DND-41 (cell line): ENCODE results near the gene KRT15.

ENCODE experiments used
- ATAC-seq: fragments of 200-7000 bp; cut with Tn5 transposase; 3 replicates; pipeline ENCODE4 v1.9.1; 2021; ENCODE audit warnings: low read depth; ENCODE audit not compliant: insufficient read depth
- DNase-seq: peaks from one replicate; pipeline ENCODE4 v3.0.0-alpha.2; 2020
- H2AFZ ChIP-seq: 2 replicates; pipeline ENCODE4 v1.6.0; 2012; ENCODE audit warnings: low read depth, low read length
- H3K27ac ChIP-seq: 2 replicates; pipeline ENCODE4 v1.5.1; 2012; ENCODE audit warnings: low read length, inconsistent platforms
- H3K27me3 ChIP-seq: fragments of 200-600 bp; sonication (generic); 2 replicates; pipeline ENCODE4 v1.6.0; 2012; ENCODE audit warnings: low read length, mild to moderate bottlenecking, inconsistent platforms; ENCODE audit not compliant: insufficient read depth, poor library complexity
- H3K36me3 ChIP-seq: 2 replicates; pipeline ENCODE4 v1.5.1; 2012; ENCODE audit warnings: low read length, inconsistent platforms; ENCODE audit not compliant: insufficient read depth
- H3K4me1 ChIP-seq: 2 replicates; pipeline ENCODE4 v1.5.1; 2012; ENCODE audit warnings: mild to moderate bottlenecking, low read length; ENCODE audit not compliant: insufficient read depth
- H3K4me2 ChIP-seq: 2 replicates; pipeline ENCODE4 v1.6.0; 2012; ENCODE audit warnings: mild to moderate bottlenecking, moderate library complexity, low read length, inconsistent platforms; ENCODE audit not compliant: insufficient read depth
- H3K4me3 ChIP-seq, 2 experiments: fragments of 200-600 bp in 1 of 2; shearing (Covaris generic) in 1 of 2; 2 replicates each; pipeline ENCODE4 v1.5.1; 2012 to 2016; ENCODE audit warnings: inconsistent platforms in 2 of 2, low read length in 2 of 2, mild to moderate bottlenecking in 2 of 2, low read depth in 1 of 2, moderate library complexity in 1 of 2
- H3K79me2 ChIP-seq: 2 replicates; pipeline ENCODE4 v1.6.0; 2012; ENCODE audit warnings: low read length, inconsistent platforms; ENCODE audit not compliant: insufficient read depth
- H3K9ac ChIP-seq: 2 replicates; pipeline ENCODE4 v1.6.0; 2012; ENCODE audit warnings: low read depth, mild to moderate bottlenecking, inconsistent platforms, low read length, moderate library complexity
- H3K9me3 ChIP-seq: 2 replicates; pipeline ENCODE4 v1.5.1; 2012; ENCODE audit warnings: low read length, moderate library complexity, mild to moderate bottlenecking, inconsistent platforms; ENCODE audit not compliant: insufficient read depth, severe bottlenecking
- H4K20me1 ChIP-seq: 2 replicates; pipeline ENCODE4 v1.6.0; 2012; ENCODE audit warnings: low read length; ENCODE audit not compliant: insufficient read depth
- EZH2 ChIP-seq: IDR thresholded peaks from 3 replicates; pipeline ENCODE4 v1.6.1; 2012; ENCODE audit warnings: borderline replicate concordance, low read depth, mild to moderate bottlenecking, moderate library complexity, low read length, inconsistent platforms; ENCODE audit not compliant: severe bottlenecking
- TF ChIP-seq, protein P1 (sequence below): IDR thresholded peaks from 2 replicates; pipeline ENCODE4 v1.5.1; 2012; ENCODE audit warnings: borderline replicate concordance, low read length, moderate library complexity, mild to moderate bottlenecking; ENCODE audit not compliant: poor library complexity, severe bottlenecking; ENCODE audit errors: extremely low read depth

The KRT15 gene

DNA sequence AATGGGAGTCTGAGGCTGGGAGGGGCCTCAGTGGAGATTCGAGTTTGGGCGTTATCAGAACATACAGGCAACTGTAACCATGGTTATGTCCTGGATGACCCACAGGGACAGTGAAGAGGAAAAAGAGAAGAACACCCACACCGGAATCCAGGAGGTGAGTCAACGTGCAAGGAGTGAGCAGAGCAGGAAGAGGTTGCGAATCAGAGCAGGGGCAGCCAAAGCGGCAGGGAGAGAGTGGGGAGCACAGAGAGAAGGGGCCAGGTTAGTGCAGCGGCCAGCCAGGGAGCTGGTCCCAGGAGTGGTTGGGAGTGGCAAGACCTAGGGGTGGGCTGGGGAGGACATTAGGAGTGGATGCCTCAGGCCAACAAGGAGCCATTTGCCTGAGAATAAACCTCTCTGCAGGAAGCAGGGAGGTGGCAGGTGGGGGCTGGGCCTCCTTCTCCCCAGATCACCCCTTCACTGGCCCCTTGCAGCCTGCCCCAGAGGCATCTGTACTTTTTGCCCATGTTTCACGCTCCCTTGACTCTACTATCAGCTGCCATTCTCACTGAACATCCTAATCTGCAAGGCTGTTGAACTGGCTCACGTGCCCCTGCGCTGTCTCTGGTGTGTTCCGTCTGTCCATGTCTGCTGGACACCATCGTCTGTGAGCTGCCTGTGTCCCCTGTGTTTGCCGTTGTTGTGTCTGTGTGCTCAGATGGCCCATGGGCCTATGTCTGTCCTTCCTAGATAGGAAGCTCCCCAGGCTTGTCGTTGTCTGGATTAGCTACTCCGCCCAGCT is 18.4 kb downstream of the KRT15 start:
- TF ChIP-seq, protein P1, sequence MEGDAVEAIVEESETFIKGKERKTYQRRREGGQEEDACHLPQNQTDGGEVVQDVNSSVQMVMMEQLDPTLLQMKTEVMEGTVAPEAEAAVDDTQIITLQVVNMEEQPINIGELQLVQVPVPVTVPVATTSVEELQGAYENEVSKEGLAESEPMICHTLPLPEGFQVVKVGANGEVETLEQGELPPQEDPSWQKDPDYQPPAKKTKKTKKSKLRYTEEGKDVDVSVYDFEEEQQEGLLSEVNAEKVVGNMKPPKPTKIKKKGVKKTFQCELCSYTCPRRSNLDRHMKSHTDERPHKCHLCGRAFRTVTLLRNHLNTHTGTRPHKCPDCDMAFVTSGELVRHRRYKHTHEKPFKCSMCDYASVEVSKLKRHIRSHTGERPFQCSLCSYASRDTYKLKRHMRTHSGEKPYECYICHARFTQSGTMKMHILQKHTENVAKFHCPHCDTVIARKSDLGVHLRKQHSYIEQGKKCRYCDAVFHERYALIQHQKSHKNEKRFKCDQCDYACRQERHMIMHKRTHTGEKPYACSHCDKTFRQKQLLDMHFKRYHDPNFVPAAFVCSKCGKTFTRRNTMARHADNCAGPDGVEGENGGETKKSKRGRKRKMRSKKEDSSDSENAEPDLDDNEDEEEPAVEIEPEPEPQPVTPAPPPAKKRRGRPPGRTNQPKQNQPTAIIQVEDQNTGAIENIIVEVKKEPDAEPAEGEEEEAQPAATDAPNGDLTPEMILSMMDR: no peak
- TF ChIP-seq EZH2: no peak
- ATAC-seq (no peak), DNase-seq (no peak)
- Histone ChIP-seq H3K9ac (no peak overlapping the region), H4K20me1 (no peaks in the 10 kb centered on the region), H3K27me3 (peaks cover 5% of the 10 kb centered on the region), H3K4me1 (peaks cover 4% of the 10 kb centered on the region), H3K79me2 (no peaks in the 10 kb centered on the region), H3K9me3 (no peaks in the 10 kb centered on the region), H3K4me2 (no peak overlapping the region), H2AFZ (no peak overlapping the region), H3K4me3 (no peak overlapping the region), H3K36me3 (no peaks in the 10 kb centered on the region), H3K27ac (no peak overlapping the region)

DNA sequence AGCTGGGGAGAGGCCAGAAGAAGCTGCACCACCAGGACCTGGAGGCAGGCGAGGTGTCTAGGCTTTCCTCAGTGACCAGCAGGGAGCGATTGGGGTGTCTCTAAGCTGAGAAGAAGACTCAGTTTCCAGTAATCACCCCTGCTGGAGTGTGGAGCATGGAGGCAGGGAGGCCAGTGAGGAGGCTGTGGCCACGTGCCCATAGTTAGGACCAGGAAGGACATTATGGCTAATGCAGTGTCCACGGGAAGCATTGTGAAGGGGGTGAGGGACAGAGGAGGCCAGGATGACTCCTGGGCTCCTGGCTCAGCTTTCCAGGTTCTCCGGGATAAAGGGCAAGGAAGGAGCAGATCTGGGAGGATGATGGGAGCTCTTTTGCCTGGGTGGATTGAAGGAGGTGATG is 19.0 kb downstream of the KRT15 start:
- TF ChIP-seq, protein P1: no peak
- TF ChIP-seq EZH2: no peak
- no peak overlapping the region for H3K27ac ChIP-seq

GRCh38 chr17:41498276-41498675 is 20.4 kb downstream of the KRT15 start:
- Histone ChIP-seq H3K4me2 (no peak overlapping the region), H4K20me1 (no peaks in the 10 kb centered on the region), H3K27me3 (peaks cover 5% of the 10 kb centered on the region), H3K9ac (no peak overlapping the region), H3K36me3 (no peaks in the 10 kb centered on the region), H3K4me3 (no peak overlapping the region), H2AFZ (no peak overlapping the region), H3K79me2 (no peaks in the 10 kb centered on the region), H3K27ac (no peak overlapping the region), H3K9me3 (no peaks in the 10 kb centered on the region), H3K4me1 (peaks cover 4% of the 10 kb centered on the region)
- ATAC-seq: no peak
- no peak for DNase-seq
- TF ChIP-seq EZH2: no peak
- TF ChIP-seq, protein P1: no peak

More for the DNA sequence above, 19.0 kb downstream of the KRT15 start:
- Histone ChIP-seq H3K79me2 (no peaks in the 10 kb centered on the region), H4K20me1 (no peaks in the 10 kb centered on the region), H3K4me1 (peaks cover 4% of the 10 kb centered on the region), H2AFZ (no peak overlapping the region), H3K9me3 (no peaks in the 10 kb centered on the region), H3K27me3 (peaks cover 5% of the 10 kb centered on the region), H3K36me3 (no peaks in the 10 kb centered on the region), H3K4me3 (no peak overlapping the region), H3K9ac (no peak overlapping the region), H3K4me2 (no peak overlapping the region)
- ATAC-seq: no peak
- no peak for DNase-seq
